Stimulated activated CD4-positive, alpha-beta T cell treated with anti-CD3 and anti-CD28 coated beads, TNF-alpha, amount 100 ng/mL, for 1 hour (primary cell): ENCODE measurements around the gene UVSSA.
"Not testable (repeated sequence)": the region's sequence is repeated elsewhere in the genome, so short reads cannot be mapped to it uniquely, and the experiment has no call there.

Source experiments
- DNase-seq, 3 donors: peaks; one replicate each; pipeline ENCODE4 v3.0.0-alpha.2; 2020; ENCODE audit warnings: low read depth in 3 of 3, low spot score in 1 of 3

The UVSSA gene

DNA sequence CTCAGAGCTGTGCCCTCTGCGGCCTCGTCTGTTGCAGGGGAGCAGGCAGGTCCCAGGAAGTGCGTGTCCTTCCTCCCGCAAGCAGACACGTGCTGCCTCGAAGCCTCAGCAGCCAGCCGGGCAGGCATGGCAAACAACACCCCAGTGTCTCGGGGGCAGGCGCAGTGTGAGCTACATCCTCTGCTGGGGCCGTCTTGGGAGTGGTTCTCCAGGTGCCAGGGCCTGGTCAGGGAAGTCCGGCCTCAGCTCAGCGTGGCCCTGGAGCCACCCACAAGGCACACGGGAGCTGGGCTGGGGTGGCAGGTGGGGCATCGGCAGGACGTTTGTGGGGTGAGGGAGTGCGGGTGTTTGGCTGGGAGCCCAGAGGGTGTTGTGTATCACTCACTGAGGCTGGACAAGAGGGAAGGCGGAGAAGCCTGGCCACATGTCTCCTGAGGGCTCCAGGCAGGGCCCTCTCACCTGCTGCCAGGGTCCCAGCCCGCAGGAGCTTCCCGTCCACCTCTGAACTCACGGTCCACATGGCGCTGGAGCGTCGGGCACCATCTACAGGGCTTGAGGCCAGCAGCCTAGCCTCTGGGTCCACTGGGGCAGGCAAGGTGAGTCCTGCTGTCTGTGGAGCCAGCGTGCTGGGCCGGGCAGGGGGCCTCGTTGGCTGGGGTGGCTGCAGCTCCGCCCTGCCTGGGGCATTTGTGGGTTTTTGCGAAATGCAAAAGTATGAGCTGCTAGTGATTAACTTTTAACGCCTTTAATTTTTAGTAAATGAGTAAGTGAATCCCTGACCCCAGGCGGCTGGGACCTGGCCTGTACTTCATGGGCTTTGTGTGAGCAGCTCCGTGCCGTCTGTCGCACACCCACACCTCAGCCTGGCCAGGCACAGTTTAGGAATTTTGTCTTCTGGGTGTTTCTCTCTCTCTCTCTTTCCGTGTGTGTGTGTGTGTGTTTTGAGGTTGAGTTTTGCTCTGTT lies 17.3 kb upstream of the UVSSA start:
- DNase-seq, result no peak

DNA sequence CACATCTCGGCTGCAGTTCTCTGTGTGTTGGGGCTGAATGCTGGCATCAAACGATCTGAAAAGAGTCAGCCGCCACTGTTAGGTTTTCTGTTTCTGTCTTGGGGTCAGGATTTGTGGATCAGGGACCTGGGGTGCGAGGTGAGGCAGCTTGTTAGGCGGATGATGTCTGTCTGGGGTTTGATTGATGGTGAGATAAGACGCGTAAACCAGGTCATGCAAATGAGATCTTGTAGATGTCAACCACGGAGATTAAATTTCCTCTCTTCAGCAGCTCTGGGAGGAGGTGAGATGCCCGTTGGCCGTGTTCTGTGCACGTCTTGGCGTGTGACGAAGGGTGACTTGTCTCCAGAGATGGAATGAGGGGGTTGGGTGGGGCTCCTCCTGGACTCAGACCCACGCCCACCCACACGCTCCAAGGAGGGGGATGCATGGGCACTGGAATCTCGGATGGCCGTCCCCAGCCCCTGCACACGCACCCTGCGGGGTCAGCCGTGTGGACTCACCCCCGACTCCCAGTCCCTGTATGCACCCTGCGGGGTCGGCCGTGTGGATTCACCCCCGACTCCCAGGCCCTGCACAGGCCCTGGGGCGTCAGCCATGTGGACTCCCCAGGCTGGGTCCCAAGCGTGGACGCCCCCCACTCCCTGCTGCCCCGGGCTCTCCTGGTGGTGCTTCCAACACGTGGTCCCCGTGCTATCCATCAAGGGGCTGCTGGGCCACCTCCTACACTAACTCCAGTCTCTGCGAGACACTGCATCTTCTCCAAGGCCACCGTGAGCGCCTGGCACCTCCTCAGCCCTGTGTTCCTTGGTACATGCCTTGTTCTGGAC lies 16.0 kb upstream of the UVSSA start:
- peak in 1 of 3 donors; percentile 46 for DNase-seq

DNA sequence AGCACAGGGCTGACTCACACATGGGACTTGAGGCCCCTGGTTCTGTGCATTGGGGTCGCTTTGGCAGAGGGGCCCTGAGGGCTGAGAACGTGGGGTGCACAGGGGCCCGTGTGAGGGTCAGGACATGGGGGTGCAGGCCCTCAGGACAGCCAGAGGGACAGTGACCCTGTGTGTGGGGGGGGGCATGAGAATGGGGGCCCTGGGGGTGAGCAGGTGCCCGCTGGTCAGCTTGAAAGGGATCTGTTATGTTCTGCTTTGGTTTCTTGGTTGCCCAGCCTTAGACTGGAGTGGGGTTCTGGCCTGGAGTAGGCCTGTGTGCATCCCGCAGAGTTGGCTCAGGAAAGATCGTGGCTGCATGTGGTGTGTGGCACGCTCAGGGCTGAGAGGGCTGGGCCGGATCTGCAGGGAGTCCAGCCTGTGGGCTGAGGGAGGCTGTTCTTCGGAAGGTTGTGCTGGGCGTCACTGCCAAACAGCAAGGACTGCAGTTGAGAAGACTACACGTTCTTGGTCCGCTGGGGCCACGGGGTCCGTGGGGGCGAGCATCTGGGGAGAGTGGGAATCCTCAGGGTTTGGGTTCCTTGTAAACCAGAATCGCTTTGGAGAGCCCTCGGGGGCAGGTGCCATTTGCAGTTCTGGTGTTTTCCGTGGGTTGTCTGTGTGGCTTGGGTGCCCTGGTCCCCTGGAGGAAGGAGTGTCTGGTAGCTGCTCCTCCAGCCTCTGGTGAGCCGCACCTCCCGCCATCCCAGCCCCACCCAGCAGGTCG lies 15.2 kb upstream of the UVSSA start:
- DNase-seq, result no peak

DNA sequence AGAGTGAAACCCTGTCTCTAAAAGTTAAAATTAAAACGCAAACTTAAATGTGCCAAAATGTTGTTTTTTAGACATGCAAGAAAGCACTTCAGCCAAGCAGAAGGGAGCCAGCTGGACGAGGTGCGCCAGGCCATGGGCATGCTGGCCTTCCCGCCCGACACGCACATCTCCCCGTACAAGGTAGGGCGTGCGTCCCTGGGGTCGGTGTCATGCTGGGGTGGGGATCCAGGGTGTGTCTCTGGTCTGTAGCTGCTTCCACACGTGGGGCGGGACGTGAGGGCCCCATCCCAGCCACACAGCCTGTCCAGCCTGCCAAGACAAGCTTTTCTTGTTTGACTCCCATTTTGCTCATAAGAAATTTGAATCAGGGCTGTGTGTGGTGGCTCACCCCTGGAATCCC lies 14.3 kb upstream of the UVSSA start:
- no peak for DNase-seq

DNA sequence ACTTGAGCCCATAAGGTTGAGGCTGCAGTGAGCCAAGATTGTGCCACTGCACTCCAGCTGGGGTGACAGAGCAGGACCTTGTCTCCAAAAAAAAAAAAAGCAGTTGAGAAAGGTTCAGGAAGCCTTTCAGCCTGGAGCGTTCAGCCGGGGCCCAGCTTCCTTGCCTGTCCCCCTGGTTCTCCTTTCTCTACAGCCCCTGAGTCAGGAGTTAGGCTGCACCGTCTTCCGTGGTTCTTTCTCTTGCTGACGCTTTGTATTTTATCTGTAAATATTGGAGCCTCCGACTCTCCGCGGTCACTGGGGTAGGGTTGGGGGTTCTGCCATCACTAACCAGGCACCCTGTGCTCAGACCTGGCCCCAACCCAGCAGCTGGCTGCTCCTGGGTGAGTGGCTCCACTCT lies 13.8 kb upstream of the UVSSA start:
- no peak for DNase-seq

DNA sequence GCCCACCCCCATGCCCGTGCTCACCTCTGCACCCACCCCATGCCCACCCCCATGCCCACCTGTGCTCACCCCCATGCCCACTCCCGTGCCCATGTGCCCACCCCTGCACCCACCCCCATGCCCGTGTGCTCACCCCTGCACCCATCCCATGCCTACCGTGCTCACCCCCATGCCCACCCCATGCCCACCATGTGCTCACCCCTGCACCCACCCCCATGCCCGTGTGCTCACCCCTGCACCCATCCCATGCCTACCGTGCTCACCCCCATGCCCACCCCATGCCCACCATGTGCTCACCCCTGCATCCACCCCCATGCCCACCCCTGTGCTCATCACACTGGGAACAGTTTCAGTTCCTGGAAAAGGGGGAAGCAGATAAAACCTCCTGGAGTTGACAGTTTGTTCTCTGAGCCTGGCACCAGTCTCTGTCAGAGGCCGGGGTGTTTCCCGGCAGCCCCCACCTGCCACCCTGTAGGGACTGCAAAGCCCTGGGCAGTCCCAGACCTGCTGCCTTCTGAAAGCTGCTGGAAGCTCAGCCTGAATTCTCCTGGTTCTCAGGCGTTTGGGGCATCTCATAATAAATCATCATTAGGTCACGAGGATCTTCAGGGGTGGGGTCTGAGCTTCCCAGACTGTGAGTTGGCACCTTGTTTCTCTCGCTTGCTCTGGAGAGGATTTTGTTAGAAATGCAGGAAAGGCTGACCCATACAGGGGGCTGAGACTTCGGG lies 13.0 kb upstream of the UVSSA start:
- not testable (repeated sequence) for DNase-seq

DNA sequence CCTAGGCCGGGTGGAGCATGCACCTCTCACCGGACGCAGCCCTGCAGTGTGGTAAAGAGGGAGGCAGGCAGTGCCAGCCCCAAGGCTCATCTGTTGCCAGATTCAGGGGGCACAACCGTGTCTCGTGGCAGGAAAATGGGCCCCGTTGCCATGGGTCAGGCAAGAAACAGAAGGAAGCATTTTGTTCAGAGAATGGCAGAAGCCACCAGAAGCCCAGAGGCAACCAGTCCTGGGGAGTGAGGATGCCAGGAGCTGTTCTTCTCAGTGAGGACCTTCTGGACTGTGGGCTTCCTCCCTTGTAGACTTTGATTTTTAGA lies 12.5 kb upstream of the UVSSA start:
- DNase-seq, result no peak

DNA sequence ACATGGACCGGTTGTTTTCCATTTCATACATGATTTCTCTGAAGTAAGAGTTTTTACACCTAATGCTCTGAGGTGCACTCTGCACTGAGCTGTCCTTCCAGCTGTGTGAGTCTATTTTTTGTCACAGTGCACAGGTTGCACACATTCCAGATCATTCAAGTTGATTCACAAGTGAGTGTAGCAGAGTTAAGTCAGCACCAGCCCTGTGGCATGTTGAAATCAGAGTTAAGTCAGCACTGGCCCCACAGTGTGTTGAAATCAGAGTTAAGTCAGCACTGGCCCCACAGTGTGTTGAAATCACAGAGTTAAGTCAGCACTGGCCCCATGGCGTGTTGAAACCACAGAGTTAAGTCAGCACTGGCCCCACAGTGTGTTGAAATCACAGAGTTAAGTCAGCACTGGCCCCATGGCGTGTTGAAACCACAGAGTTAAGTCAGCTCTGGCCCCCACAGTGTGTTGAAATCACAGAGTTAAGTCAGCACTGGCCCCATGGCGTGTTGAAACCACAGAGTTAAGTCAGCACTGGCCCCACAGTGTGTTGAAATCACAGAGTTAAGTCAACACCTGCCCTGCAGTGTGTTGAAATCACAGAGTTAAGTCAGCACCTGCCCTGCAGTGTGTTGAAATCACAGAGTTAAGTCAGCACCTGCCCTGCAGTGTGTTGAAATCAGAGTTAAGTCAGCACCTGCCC lies 11.7 kb upstream of the UVSSA start:
- not testable (repeated sequence) for DNase-seq

DNA sequence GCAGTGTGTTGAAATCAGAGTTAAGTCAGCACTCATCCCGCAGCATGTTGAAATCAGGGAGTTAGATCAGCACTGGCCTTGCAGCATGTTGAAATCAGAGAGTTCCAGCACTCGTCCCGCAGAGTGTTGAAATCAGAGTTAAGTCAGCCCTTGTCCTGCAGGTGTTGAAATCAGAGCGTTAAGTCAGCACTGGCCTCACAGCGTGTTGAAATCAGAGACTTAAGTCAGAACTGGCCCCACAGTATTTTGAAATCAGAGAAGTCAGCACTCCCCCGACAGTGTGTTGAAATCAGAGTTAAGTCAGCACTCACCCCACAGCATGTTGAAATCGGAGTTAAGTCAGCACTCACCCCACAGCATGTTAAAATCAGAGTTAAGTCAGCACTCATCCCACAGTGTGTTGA lies 10.9 kb upstream of the UVSSA start:
- DNase-seq, result no peak

DNA sequence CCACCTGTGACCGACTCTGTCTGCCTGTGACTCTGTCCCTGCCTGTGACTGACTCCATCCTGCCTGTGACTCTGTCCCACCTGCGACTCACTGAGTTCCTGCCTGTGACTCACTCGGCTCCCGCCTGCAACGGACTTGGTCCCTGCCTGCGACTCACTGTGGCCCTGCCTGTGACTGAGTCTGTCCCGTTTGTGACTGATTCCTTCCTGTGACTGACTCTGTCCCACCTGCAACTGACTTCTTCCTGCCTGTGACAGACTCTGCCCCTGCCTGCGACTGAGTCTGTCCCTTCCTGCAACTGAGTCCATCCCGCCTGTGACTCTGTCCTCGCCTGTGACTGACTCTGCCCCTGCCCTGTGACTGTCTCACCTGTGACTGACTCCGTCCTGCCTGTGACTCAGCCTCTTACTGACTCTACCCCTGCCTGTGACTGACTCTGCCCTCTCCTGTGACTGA lies 9.6 kb upstream of the UVSSA start:
- peak in 2 of 3 donors; percentile 31 to 39 for DNase-seq

DNA sequence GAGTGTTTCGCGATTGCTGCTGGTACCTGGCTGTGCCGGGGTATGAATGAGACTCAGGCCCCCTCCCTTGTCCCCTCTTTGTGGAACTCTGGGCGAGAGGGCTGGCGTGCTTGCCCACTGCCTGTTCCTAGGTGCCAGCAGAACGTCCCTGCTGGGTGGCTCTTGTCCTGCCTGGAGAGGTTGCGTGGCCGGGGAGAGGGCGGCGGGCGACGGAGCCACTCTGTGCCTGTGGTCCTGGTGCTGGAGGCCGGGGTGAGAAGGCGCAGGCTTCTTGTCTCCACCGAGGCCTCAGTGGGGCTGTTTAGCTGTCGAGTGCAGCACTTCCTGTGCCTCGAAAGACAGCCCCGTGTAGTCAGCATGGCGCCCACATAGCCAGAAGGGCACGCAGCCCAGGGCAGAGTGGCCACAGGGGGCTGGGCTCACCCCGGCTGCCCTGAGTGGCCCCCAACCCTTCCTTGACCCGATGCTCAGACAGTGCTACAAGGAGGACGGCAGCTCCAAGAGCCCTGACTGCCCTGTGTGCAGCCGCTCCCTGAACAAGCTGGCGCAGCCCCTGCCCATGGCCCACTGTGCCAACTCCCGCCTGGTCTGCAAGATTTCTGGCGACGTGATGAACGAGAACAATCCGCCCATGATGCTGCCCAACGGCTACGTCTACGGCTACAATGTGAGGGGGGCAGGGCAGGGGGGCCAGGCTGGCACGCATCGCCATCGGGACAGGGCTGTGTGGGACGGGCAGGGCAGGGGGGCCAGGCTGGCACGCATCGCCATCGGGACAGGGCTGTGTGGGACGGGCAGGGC lies 8.9 kb upstream of the UVSSA start:
- no peak for DNase-seq

DNA sequence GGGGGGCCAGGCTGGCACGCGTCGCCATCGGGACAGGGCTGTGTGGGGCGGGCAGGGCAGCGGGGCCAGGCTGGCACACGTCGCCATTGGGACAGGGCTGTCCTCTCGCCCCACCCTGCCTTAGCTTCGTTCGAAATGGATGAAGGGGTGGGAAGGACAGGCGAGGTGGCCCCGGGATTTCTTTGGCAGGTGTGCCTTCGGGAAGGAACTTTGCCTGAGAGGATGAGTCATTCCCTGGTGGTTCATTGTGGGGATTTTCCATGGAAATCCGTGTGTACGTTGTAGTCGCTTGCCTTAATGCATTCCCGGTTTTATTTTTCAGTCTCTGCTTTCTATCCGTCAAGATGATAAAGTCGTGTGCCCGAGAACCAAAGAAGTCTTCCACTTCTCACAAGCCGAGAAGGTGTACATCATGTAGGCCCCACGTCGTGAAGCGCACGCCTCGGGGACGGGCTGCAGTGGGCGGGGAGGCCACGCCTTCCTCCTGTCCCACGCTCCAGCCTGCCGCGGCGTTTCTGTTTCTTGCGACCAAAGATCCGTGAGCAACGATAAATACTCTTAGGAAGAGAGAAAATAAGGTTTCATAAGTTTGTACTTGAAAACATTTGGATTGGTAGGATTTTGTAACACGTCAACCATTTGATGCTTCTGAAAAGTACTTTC lies 8.1 kb upstream of the UVSSA start:
- DNase-seq, result no peak

DNA sequence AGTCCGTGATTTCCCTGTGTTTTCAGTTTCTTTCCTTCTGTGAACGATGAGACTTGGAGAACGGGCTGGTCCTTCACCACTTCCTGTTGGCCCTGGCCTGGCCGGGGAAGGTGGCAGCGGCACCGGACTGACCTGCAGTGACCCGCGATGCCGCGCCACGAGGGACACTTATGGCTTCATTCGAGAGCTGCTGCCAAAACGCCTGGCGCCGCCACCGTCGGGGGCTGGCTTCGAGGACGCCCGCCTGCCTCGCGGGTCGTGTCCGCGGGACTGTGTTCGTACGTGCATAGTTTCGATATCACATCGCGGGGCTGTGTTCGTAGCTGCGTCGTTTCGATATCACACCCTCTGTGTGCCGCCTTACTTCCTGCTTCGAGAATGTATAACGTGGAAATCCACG lies 7.5 kb upstream of the UVSSA start:
- no peak for DNase-seq

DNA sequence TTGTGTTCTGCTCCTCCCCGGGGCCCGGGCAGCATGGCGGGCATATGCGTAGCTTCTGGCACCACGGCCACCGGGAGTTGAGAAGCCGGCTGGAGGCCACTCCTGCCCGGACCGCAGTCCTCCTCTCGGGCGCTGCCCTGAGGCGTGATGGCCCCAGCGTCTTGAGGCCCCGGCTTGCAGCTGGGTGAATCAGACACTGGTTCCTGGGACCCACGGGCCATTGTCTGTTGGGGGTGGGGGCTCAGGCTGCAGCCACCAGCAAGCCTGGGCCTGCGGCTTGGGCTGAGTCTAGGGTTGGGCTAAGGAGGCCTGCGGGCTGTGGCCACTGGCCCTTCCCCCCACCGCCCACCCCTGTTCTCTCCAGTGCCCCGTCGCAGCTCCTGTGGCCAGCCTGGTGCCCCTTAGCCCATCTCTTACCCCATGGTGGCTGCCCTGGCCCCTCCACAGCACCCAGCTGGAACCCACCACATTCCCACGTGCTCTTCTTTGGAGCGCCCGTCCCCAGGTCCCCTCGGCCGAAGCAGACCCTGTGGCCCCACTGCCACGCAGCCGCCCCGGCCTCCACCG lies 6.7 kb upstream of the UVSSA start:
- no peak for DNase-seq

DNA sequence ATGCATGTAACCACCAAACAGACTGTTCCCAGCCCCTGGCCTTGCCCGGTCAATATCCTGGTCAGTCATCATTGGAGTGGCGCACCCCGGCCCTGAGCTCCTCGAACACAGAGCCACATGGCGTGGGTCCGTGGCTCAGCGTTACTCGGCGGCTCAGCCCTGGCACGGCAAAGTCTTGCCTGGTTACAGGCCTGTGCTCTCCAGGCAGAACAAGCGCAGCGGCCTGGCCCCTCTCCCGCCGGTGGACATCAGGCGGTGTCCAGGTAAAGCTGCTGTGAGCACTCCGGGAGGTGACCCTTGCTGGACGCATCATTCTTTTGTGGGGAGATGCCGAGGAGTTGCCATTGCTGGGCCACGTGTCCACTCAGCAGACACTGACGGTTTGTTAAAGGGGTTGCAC lies 6.1 kb upstream of the UVSSA start:
- DNase-seq, result no peak

DNA sequence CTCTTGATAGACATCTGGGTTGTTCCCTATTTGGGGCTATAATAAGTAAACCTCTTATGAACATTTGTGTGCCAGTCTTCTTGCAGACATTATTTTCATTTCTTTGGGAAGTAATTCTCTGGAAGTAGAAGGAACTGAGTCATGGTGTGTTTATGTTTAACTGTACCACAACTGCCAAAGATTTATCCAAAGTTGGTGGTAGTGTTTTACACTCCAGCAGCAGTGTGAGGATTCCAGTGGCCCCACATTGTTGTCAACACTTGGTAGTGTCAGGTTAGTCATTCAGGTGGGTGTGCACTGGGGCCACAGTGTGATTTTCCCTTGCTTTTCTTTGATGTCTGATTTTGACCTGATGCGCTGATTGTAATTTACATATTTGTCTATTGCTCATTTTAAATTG lies 5.0 kb upstream of the UVSSA start:
- no peak for DNase-seq

DNA sequence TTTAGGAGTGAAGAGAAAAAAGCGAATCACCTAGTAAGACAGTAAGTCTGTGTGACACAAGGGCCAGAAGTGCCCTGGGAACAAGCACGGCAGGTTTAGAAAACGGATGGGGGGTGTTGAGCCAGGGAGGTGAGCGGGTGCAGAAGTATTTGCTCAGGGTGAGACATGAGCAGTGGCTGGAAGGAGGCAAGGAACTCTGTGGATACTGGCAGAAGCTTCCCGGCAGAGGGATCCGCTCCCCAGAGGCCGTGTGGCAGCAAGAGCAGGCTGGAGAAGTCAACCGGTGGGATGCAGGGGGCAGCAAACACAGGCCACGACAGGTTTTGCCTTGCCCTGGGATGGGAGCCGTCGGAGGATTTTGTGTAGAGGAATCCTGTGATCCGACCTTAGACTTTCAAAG lies 2.3 kb upstream of the UVSSA start:
- DNase-seq, result no peak
